ENCODE data around the gene CDC42EP1.
A peak's percentile ranks its signal among the peaks of the same experiment; 100 is the strongest.
"Not testable (repeated sequence)": the region's sequence is repeated elsewhere in the genome, so short reads cannot be mapped to it uniquely, and the experiment has no call there.

The CDC42EP1 gene, protein sequence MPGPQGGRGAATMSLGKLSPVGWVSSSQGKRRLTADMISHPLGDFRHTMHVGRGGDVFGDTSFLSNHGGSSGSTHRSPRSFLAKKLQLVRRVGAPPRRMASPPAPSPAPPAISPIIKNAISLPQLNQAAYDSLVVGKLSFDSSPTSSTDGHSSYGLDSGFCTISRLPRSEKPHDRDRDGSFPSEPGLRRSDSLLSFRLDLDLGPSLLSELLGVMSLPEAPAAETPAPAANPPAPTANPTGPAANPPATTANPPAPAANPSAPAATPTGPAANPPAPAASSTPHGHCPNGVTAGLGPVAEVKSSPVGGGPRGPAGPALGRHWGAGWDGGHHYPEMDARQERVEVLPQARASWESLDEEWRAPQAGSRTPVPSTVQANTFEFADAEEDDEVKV

GRCh38 chr22:37559901-37560607, at the start of gene CDC42EP1:
CDC42EP1 (plus strand) TSS chr22:37560480; CDS start chr22:37566350, 5,870 bp downstream.
- DNase-seq (ENCODE audit: low read depth in 2 of 2), result no peak

DNA sequence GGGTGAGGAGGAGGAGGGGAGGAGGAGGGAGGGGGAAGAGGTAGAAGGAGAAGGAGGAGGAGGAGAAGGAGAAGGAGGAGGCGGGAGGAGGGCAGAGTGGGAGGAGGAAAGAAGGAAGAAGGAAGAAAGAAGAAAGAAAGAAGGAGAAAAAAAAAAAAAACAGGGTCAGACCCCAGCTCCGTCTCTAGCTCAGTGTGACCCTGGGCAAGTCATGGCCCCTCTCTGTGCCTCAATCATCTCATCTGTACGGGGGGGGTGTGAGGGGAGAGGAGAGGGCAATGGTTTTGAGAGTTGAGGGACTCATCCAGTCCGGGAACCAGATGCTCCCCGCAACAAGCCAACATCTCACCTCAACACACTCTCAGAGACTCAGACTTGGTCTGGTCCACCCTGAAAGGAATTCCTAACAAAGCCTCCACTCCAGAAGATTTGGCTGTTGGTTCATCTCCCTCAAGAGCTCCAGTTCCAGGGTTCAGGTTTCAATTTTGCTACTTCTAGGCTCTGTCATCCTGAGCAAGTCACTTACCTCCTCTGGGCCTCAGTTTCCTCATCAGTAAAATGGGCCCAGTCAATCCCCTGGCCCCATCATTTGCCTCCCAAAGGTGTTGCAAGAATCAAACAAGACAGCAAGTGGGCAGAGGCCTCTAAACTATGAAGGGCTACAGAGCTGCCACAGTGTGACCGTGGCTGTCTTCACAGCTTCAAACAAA, 48.7 kb upstream of the CDC42EP1 start:
- no peak for DNase-seq (ENCODE audit: low read depth in 2 of 2)

DNA sequence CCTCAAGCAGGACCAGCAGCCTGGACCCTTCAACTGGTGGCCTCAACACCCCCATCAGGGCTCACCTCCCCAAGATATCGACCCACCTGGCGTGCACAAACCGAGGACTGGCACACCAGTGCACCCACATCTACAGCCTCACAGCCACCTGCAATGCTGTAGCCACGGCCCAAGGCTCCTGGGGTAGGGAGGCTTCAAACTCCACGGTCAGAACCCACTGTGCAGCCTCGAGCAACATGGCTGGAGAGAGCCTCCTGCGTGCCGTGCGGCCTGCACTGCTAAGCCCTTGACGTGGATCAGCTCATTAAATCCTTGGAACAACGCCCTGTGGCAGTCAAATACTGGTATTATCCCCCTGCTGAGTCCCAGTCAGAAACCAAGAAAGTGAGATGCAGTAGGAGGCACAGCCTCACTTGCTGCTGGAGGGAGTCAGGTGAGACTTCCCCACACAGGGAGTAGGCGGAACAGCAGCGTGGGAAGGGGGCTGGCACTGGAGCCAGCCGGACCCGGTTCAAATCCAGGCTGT, 45.7 kb upstream of the CDC42EP1 start:
- no peak for DNase-seq (ENCODE audit: low read depth in 2 of 2)

DNA sequence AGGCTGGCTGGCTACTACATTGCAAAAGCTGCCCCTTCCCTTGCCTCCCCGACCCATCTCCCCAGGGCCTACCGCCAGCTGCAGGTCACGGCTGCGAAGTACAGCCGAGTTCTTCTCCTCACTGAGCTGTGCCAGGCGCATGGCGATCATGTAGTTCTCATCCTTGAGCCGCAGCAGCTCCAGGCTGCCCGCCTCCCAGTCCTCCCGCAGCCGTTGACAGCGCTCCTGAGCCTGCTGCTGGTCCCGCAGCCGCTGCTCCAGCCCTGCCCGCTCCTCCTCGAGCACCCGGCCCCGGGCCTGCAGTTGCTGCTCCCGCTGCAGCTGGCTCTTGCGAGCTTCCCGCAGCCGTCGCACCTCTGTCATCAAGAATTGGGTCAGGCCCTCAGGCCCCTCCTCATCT, 44.4 kb upstream of the CDC42EP1 start:
- no peak for DNase-seq (ENCODE audit: low read depth in 2 of 2)

- no peak for DNase-seq (ENCODE audit: low read depth in 2 of 2)
Observed at GRCh38 chr22:37516456-37516855, 43.8 kb upstream of the CDC42EP1 start.

GRCh38 chr22:37517826-37518450, 42.3 kb upstream of the CDC42EP1 start:
- no peak for DNase-seq (ENCODE audit: low read depth in 2 of 2)

GRCh38 chr22:37518509-37519267, 41.6 kb upstream of the CDC42EP1 start:
- DNase-seq (ENCODE audit: low read depth in 2 of 2), result no peak

DNA sequence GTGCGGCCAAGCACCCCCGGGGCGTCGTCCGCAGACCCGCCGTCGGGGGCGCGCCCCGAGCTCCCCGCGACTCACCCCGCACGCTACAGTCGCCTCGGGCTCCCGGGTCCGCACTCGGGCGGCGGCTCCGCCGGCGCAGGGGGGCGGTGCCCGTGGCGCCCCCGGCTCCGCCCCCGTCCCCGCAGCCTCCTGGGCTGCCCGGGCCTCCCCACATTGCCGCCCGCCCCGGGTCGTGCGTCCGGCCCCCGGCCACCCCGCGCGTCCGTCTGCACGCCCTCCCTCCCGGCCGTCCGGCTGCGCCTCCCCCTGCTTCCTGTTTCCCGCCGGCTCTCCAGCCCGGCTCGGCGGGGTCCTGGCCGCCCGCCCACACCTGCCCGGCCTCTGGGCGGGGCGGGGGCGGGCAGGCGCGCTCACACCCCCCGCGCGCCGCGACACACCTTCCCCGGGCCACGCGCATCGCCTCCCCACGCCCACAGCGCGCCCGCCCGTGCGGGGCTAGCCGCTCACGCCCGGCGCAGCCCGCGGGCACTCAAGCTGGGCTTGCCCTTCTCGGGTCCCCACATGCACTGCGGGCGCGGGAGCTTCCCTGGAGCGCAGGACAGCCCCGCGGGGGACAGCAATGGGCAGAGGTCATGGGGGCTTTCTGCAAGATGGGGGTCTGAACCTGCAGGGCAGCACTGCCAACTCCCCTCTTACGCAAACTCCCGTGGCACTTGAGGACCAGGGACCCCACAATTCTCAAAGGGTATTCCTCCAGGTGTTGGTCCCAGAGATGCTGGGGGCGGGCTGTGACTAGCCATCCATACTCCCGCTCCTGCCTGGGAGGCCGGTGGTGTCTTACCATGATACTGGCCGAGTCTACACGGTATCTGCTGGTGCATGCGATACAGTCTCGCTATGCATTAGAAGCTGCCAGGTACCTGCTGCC, 40.7 kb upstream of the CDC42EP1 start, which contains the start of gene CARD10:
CARD10 (minus strand) TSS at position 148 of the 928 bp plus-strand sequence. CDS start 215 bp downstream, outside the sequence.
- DNase-seq (ENCODE audit: low read depth in 2 of 2), result no peak

DNA sequence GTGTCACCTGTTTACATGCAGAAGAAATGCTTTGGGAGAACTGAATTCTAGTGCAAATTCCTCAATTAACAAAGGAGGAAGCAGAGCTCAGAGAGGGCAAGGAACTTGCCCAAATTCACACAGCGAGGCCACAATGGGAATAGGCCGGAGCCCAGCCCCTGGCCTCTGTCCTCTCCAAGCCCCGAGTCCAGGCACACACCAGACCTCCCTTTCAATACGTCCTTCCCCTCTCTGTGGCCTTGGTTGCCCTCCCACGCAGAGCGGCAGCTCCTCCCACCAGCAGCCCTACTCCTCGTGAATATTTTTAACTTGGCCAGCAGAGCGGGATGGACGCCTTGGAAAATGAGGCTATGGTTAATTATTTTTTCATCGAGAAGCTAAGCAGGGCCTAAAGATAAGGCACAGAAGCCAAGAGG, 39.5 kb upstream of the CDC42EP1 start:
- no peak for DNase-seq (ENCODE audit: low read depth in 2 of 2)

DNA sequence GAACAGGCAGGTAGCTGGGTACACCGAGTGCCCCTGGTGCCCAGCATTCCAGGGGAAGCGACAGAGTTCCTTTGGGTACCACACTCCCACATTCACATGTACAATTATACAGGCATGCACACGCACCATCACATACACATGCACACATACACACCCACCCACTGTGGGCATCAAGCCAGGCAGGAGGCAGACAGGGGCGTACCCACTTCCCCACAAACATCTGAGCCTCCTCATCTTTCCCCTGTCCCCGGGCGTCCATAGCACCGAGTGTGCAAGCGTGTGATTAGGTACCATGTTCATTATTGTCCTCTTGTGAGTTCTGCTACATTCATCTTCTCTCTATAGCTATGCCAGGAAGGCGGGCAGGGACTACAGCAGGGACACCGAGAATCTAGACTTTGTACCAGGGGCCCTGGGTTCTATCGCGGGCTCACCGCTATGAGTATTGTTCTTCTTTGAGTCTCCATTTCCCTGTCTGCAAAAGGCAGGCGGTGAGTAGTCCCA, 39.0 kb upstream of the CDC42EP1 start:
- DNase-seq (ENCODE audit: low read depth in 2 of 2), result no peak

GRCh38 chr22:37522482-37522881, 37.8 kb upstream of the CDC42EP1 start:
- no peak for DNase-seq (ENCODE audit: low read depth in 2 of 2)

DNA sequence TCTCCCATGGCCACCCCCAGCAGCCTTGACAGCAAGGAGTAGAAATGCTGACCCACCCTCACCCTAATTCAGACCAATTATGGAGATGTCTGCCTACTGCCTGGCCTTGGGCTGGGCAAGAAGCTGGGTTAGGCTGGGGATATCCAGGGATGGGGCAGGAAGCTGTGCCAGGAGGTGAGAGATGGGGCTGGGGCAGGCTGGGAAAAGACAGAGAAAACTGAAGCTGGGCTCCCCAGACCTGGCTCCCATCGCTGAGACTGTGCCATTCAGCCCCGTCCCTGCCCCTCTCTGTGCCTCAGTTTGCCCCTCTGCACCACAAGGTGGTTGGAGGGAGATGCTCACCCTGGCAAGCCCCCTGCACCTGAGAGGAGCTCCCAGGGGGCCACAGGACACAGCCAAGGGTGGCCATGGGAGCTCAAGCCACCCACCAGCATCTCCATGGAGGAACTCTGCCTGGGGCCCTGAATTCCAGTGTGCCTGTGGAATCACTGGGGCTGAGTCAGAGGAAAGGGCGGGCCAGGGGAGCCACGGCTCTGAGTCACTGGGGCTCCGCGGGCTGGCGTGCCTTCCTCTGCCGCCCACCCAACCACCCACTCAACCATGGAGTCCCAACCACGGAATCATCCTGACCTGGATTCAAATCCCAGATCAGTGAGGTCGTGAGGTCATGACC, 35.1 kb upstream of the CDC42EP1 start:
- peak in 1 of 2 donors; percentile 22 for DNase-seq (ENCODE audit: low read depth in 2 of 2)

- no peak for DNase-seq (ENCODE audit: low read depth in 2 of 2)
Observed at GRCh38 chr22:37525746-37526350, 34.4 kb upstream of the CDC42EP1 start.

- no peak for DNase-seq (ENCODE audit: low read depth in 2 of 2)
Observed at GRCh38 chr22:37526376-37526775, 33.9 kb upstream of the CDC42EP1 start.

DNA sequence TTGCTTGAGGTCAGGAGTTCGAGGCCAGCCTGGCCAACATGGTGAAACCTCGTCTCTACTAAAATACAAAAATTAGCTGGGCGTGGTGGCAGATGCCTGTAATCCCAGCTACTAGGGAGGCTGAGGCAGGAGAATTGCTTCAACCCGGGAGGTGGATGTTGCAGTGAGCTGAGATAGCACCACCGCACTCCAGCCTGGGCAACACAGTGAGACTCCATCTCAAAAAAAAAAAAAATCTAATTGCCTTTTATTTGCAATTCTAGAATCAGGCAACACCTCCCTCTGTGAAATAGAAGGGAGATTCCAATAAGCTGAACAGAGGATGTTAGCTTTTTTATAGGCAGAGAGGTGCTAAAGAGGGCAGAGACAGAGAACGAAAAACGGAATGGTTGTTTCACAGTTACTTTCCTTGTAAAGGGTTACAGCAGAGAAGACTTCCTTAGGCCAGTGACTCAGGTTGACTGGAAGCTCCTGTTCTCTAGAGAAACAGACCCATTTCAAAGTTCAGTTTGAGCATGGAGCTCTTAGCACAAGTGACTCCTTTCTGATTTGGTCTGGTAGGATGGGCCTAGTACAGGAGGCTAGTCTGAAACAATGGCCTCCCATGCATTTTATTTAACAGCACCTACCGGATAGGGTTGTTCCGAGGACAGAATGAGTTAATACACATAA, 33.1 kb upstream of the CDC42EP1 start:
- DNase-seq (ENCODE audit: low read depth in 2 of 2), result not testable (repeated sequence)

DNA sequence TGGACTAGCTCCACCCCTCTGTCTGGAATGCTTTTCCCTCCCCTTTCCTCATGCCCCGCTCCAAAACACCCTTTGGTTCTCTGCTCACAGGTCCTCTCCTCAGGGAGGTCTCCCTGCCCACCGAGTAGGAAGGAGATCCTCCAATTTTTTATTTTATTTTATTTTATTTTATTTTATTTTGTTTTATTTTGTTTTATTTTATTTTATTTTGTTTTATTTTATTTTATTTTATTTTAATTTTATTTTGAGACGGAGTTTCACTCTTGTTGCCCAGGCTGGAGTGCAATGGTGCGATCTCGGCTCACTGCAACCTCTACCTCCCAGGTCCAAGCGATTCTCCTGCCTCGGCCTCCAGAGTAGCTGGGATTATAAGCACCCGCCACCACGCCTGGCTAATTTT, 32.3 kb upstream of the CDC42EP1 start:
- not testable (repeated sequence) for DNase-seq (ENCODE audit: low read depth in 2 of 2)

DNA sequence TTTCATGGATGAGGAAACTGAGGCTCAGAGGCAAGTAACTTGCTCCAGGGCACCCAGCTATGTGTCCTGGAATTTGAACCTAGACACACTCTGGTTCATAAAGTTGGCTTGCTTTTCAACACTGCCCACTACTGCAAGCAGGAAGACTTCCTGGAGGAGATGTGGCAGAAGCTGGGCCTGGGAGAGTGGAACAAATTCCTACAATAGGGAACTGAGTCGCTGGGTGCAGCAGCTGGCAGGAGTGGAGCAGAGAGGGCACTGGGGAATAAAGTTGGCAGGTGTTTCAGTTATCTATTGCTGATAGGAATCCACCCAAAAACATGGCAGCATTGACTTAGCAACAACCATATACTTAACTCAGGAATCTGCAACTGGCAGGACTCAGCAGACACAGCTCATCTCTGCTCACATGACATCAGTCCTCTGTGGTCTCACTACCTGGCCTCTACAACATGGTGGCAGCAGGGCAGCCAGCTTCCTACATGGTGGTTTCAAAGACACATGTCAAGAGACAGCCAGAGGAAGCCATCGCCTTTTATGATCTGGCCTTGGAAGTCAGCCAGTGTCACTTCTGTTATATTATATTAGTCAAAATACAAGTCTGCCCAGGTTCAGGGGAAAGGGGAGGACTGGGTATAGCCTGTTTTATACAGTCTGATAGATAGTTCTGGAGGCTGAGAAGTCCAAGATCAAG, 30.5 kb upstream of the CDC42EP1 start:
- no peak for DNase-seq (ENCODE audit: low read depth in 2 of 2)

Measured in stimulated activated CD8-positive, alpha-beta memory T cell treated with anti-CD3 and anti-CD28 coated beads, Interleukin-7, amount 100 ng/mL, for 4 hours (primary cell).